GM21825 (cell line): ENCODE results near the gene RORC.

Experiments used
- ATAC-seq: cut with Tn5 transposase; IDR thresholded peaks from one replicate; pipeline ENCODE4 v1.9.1; 2021; ENCODE audit warnings: mild to moderate bottlenecking, moderate library complexity; ENCODE audit not compliant: unreplicated experiment

RORC gene

DNA sequence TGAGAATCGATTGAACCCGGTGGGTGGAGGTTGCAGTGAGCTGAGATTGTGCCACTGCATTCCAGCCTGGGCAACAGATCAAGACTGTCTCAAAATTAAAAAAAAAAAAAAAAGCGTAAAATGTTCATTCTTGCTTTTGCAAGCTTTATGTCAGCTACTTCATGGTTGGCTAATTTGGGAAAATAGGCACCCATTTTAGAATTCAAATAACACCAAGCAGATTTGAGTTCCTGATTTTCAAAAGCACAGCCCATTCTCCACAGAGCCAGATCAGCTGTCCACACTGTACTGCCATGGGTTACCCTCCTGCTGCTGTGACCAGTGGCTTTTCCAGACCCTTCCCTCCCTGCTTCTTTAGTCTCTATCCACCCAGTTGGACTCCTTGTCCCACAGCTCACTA lies 17.5 kb upstream of the RORC start:
- ATAC-seq: no peak

DNA sequence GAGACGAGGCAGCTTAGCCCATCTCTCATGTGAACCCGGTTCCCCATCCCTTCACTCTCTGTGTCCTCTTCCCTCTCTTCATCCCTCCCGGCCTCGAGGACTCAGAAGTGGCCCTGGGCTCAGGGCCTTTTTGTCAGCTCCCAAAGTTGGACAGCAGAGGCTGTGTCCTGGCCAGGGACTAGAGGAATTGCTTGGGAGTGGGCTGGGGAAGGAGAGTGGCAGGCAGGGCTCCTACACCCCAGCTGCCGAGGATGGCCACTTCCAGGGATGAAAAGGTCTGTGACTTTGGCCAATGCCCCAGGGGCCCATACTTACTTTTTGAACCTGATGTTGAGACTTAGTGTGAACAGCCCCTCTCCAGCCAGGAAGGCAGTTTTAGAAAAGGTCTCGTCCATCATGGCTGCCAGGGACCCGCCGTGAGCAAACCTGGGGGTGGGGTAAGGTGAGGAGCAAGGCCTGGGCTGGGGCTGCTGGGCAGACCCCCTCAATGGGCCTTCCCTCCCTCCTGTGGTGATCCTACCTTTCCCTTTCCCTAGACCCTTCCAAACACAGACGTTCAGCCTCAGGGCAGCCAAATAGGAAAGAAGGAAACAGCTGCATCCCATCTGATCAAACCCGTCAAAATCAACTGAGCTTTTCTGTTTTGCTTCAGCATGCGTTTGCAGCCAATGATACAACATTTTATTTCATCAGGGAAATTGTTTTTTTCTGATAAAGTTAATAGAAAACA lies 16.4 kb upstream of the RORC start:
- no peak for ATAC-seq

DNA sequence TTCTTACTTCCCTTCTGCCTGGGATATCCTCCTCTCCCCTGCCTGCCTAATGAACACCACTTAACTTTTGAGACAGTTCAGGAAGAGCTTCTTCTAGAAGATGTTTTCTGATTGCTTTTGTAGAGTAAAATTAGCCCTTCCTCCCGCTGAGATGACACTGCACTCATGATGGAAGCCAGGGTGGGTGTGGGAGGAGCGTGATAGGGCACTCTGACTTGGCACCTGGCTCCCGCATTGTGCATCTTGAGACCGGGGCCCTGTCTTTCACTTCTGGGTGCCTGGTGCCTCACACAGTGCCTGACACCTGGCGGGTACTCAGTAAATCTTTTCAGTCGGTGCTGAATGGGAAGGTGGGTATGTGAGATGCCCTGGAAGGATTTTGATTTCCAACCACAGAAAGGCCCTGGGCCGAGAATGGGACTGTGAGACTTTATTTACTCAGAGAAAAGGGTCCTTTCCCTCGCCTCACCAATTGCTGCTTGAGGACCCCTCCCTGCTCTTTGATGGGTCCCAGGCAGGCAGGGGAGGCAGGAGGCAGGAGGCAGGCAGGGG lies 15.2 kb upstream of the RORC start:
- ATAC-seq: no peak

DNA sequence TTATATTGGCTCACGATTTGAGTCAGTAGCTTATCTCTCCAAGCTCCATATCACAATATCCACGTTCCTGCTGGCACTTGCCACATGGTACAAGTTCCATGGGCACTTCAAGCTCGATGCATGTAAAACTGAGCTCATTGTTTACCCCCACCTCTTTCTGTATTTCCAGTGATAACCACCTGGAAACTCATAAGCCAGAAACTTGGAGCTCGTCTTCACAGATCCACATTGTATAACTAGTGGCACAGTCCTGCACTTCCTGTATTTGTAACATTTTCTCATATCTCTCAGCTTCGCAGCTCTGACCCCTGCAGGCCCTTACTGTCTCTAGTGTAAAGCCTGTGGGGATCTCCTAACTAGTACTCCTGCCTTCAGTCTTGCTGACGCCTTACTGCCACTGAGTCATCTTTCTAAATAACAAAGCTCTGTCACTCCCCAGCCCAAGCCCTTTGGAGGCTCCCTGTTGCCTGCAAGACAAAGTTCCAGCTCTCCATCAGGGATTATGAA lies 14.5 kb upstream of the RORC start:
- no peak for ATAC-seq

DNA sequence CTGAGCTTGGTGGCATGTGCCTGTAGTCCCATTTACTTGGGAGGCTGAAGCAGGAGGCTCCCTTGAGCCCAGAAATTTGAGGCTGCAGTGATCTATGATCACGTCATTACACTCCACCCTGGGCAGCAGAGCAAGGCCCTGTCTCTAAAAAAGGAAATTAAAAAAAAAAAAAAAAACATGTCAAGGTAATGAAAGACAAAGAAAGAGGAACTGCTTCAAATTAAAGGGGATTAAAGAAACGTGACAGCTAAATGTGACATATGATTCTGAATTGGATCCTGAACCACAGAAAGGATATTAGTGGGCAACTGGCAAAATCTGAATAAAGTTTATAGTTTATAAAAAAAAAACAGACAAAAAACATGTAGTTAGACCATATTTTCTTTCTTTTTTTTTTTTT lies 11.8 kb upstream of the RORC start:
- ATAC-seq: no peak

DNA sequence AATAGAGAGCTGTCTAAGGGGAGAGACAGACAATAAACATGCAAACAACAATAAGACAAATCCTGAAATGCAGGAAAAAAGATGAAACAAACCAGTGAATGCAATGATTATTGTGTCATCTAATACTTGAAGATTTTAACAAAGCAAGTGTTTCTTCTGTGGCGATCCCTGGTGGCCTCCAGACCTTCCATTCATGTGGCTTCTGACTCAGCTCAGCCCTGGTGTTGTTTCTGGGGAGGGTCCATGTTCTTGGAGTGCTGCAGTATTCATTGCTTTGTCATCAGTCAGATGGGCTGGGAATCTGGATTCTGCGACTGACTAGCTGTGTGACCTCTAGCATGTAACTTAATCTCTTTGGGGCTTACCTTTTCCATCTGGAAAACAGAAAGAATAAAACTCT lies 9.5 kb upstream of the RORC start:
- ATAC-seq: no peak

DNA sequence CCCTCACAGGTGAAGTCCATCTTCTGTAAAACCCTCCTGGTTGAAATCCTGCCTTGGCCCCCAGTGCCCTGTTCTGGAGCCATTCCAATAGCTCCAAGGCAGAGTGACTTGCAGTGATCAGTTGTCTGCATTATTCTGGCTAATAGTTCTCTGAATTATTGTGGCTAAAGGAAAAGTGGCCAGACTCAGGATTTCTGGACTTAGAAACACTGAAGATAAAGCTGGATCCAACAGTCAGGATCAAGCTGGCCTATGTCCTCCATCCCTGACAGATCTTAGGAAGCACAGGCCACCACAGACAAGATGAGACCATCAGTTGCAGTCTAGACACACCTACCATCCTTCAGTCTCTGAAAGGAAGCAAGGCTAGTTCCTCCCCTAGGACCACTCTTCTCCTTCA lies 8.8 kb upstream of the RORC start:
- ATAC-seq: no peak

DNA sequence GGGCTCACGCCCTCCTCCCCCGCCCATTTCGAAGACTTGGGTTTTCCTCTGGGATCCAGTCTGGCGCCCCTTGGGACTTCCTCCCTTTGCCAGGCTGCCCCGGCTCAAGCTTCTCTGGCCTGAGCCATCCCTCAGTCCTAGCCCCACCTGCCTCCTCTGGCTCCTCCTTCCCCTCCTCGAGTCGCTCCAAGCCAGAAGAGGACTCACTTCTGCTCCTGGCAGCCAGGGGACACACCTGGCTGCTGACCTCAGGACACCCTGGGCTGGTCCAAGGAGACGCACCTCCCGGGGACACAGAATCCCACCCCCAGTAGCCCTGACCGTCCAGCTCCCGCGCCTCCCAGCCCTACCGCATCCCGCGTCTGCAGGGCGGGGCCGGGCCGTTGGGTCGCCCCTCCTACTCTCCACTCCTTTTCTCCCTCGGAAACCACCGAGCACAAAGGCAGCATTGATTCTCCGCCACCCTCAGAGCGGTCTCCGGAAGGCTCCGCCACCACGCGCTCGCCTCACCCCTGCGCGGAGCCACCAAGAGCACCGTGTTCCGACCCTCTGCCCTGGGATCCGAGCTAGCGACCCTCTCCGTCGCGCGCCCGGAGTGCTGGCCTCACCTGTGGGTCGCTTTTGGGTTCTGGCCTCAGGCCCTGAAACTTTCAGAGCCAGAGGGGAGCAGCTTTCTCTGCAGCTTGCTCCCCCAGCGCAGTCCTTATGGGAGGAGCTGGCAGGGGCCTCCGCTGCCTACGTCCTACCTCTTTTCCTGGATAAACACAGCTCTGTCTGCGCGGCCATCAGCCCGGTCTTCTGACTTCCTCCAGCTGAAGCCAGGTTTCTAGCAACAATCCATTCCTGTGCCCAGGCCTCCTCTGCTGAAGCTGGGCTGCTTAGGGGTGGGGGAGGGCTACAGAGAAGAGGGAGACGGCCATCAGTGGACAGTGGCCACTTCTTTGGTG lies 8.1 kb upstream of the RORC start, which contains the start of gene C2CD4D:
TSS of gene C2CD4D (minus strand) at position 364 of the 947 bp plus-strand sequence. CDS start 831 bp downstream, outside the sequence.
- ATAC-seq: peak; percentile 41

DNA sequence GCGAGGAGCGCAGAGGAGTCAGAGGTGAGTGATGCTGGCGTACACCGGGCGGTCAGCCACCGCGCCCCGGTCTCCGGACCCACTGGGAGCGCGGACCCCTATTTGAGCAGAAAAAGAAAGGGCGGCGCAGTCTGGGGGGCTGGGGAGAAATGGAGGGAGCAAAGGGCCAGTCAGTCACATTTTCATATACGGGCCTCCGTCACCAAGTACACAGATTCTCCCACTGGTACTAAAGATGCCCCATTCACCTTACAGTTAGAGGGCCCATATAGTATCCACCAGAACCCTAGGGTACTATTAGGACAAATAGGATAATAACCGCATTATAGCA lies 7.4 kb upstream of the RORC start:
- ATAC-seq: no peak

DNA sequence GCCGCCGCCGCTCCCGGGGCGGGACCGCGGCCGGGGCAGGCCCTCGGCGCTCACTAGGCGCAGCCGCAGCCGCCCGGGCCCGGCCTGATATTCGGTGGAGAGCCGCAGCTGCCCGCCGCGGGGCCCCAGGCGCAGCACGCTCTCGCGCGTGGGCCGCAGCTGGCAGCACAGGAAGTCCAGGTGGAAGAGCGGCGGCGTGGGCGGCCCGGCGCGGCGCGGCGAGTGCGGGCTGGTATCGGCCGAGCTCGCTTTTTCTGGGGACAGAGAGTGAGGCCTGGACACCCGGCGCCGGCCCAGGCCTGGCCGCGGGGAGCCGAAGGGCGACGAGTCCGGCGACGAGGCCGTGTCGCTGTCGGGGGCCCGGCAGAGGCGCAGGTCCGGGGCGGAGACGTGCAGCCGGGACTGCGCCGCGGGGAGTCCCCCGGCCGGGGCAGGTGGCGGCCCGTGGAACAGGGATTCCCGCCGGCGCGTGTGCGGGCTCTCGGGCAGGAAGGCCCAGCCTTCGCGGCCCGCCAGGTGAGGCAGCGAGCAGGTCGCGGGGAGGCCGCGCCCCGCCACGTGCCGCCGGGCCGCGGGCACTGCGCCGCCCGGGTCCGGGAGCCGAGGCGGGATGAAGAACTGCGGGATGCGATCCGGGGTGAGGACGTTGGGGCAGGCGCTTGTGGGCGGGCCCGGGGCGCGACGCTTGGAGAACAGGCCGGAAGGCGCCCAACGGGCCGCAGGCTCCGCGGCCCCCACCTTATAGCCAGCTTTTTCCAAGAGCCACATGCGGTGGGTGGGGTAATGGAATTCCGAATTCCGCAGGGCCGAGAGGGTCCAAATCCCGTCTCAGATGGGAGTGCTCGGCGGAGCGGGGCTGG lies 6.8 kb upstream of the RORC start:
- ATAC-seq: no peak

DNA sequence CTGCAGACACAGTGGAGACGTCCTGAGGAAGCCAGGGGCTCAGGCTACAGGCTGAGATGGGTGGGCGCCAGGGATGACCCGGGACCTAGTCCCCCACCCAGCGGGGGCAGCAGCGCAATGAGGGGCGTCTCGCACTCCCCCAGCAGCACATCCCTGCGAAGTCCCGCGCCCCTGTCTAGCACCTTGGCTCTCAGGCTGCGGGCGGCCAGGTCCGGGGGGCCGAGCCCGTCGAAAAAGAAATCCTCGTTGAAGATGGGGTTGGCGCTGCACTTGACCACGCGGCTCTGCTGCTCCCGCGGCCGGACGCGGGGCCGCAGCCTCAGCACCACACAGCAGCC lies 6.3 kb upstream of the RORC start:
- ATAC-seq: no peak

DNA sequence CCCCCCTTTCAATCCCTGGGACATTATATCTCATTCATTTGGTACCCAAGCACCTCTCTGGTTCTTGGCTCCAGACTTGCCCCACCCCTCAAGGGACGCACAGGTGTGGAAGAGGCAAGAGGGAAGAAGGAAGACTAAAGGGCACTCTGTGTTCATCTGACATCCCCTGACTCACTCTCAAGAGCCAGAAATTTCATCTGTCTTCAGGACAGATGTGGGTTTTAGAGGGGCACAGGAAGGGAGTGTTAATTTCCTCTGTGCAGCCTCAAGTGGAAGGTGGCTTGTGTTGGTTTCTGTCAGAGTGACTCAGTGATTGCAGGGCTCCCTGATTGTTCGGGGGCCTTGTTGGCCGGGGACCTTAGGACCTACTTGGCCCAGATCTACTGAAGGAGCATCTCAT lies 5.6 kb upstream of the RORC start:
- ATAC-seq: no peak

DNA sequence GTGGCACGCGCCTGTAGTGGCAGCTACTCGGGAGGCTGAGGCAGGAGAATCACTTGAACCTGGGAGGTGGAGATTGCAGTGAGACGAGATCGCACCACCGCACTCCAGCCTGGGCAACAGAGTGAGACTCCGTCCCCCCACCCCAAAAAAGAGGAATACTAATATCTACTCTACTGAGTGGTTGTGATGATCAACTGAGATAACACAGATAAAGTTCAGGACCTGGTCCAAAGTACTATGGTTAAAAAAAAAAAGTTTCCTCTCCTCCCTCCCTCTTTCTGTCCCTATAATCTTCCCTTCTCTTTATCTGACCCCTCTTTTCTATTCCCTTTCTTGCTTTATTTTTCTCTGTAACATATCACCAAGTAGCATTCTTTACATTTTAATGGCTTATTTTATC lies 4.0 kb upstream of the RORC start:
- ATAC-seq: no peak

DNA sequence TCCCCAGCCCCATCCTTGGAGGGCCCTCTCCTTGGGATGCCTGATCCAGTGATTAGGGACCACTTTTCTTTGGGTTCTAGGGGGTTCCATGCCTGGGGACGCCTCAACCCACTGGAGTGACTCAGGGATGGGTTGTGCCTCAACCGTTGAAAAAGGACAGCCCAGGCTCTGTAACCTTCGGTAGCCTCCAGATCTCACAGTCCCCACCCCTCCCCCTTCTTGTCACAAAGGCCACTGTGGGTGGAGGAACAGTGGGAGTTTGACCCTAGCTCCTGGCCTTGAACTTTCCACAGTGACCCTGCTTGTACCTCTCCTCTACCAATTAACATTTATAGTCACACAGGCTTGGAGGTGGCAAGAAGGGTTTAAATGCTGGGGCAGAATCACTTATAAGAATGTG lies 2.6 kb upstream of the RORC start:
- ATAC-seq: no peak

DNA sequence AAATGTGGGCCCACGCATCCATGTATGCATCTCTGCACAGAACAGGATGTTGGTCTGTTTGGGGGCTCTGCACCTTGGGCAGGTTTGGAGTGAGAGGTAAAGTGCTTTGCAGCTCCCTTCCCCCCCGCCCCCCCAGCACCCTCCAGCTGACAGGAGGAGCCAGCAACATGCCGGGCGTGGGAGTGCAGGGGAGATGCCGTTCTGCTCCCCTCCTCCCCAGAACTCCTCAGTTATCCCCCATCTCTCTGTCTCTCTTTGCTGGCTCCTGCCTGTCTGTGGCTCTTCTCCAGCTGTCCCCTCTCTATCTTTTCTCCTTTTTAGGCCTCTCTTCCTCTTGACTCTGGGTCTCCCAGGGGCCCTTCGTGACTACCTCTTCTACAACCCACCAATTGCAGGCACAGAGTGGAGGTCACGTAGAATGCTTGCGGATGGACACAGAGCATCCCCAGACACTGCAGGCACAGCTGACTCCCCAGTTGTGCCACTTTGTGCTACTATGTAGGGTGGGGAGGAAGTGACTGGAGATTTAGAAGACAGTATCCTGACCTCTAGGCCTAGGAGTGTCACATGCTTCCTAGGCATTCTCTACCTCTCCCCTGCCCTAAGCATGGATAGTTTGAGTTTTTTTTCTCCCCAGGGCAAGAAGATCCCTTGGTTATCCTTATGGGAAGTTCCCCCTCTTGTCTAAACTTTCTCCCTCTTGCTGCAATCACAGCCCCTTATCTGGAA lies 1.7 kb upstream of the RORC start:
- ATAC-seq: no peak

DNA sequence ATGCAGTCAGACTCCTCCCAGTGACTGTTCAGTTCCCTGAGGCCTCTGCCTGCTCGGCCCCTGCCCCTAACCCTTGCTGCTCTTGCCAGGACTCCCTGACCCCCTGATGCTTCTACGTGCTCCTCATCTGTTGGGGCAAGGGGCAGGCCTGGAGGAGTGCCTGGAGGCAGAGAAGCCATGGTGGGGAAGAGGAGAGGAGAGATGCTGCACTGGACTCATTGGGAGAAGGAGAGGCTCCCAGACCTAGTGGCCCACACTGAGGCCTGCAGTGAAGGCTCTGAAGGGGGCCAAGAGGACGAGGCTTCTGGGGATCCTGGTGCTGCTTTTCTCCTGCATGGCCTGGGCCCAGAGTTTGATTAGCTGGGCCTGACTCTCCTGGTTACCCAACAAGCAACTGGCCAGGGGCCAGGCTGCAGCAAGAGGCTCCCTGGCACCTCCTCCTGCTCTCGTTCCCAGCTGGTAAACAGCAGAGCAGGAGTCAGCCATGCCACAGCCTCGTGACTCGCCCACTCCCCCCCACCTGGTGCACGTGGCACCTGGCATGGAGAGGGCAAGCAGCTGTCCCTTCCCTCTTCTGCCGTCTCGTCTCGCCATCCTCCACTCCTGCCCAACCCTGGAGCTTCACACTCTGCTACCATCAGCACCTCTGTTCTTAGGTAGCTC lies 847 bp upstream of the RORC start:
- no peak for ATAC-seq

DNA sequence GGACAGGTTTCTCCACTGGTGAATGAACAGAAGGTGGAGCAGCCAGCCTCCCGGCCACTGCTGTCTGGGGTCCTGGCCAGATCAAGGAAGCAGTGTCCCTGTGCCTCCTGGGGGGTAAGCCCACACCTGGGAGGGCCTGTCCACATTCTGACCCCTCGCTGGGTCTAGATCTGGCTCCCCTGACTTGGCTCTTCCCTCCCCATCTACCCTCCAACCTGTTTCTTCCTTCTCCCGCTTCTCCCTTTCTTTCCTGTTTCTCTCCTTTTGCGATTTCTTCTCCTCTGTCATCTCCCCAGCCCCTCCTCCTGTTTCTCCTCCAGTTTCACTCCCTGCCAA lies 378 bp downstream of the RORC start:
- ATAC-seq: no peak

DNA sequence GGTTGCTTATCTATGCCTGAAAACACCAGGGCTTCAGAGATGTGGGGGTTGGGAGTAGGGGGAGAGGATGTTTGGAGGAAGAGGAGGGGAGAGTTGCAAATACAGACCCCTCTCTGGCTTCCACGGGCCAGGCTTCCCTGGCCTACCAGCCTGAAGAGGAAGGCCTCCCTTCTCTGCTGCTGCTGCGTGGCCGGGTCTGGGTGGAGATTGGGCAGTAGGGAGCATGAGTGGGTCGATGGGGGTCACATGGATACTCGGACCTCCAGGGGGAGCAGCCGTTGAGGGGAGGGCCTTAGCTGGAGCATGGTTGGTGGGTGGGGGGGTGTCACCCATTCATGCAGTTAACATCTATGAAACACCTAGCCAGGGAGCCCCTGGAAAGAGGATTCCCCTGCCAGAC lies 1.5 kb downstream of the RORC start:
- no peak for ATAC-seq

DNA sequence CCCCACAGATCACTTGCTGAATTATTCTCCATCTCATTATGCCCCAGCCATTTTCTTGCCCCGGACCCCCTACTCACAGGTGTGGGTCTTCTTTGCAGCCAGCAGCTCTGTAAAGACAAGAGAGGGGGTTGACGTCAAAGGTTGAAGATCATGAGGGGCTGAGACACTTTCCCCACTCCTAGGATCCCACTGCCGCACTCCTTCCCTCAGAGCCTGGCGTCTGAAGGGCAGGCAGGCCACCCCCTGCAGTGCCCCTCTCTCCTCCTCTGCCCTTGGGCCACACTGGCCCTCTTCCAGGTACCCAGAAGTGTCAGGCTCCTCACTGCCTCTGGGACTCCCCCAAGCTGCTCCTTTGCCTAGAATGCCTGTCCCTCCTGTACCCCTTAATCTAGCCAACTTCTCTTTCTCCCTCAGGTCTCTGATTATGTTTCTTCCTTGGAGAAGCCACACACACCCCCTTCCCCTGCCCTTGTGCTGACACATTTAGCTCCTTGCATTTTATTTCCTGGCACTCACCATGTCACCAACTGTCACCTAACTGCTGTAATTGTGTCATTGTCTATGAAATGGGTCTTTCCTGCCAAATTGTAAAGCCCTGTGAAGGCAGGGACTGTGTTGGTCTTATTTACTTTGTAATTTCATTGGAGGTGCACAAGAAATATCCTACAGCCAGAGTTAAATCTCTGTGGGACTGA lies 2.1 kb downstream of the RORC start:
- no peak for ATAC-seq
